H1 (cell line): ENCODE measurements around the gene ARID4B. TPM values are rescaled to one million over a fixed set of nuclear protein-coding genes. Genes with fewer than 3 reads are reported as not detected.

Experiments
- BRCA1 ChIP-seq: IDR thresholded peaks from 2 replicates; pipeline ENCODE4 v1.6.1; 2012; ENCODE audit warnings: low read depth, low read length, improper control_type of control experiment
- CBX5 ChIP-seq: fragments of 300-800, 300-1000 bp; sonication (generic); IDR thresholded peaks from 2 replicates; pipeline ENCODE4 v1.7.1; 2016; ENCODE audit warnings: antibody characterized with exemption, low read length, low read depth
- CHD2 ChIP-seq: IDR thresholded peaks from 2 replicates; pipeline ENCODE4 v1.6.1; 2012; ENCODE audit warnings: low read length, improper control_type of control experiment
- SP1 ChIP-seq: IDR thresholded peaks from 2 replicates; pipeline ENCODE4 v1.6.1; 2011; ENCODE audit warnings: low read depth, low read length
- TBP ChIP-seq: IDR thresholded peaks from 2 replicates; pipeline ENCODE4 v1.6.1; 2011; ENCODE audit warnings: low read depth, low read length, improper control_type of control experiment
- USF2 ChIP-seq: IDR thresholded peaks from 2 replicates; pipeline ENCODE4 v1.6.1; 2011; ENCODE audit warnings: low read length, improper control_type of control experiment
- polyA plus RNA-seq, 7 experiments: library from polyadenylated mRNA; depleted of rRNA in 3 of 7; stranded (reverse) in 5 of 7; unstranded in 2 of 7; fragments of >200 nt in 5 of 7; fragments of 200-250 nt in 2 of 7; gene quantifications; 1 replicate in 5 of 7; 2 replicates in 1 of 7; 4 replicates in 1 of 7; pipeline versions ENCODE4 v1.2.1 to v1.2.3, GENCODE V29; 2011 to 2013; ENCODE audit warnings: missing spikeins in 2 of 7, mixed read lengths in 2 of 7
- total RNA-seq: library from RNA; stranded (reverse); fragmentation: NEBNext Ultra II Directional; extraction: Animal tissue kit (Norgen Biotek cat#: 25700); gene quantifications from 2 replicates; pipeline ENCODE4 v1.2.1, GENCODE V29; 2021
- TF ChIP-seq, protein P1 (sequence below): fragments of 300-600 bp; sonication (generic); IDR thresholded peaks from 2 replicates; pipeline ENCODE4 v1.7.1; 2012; ENCODE audit warnings: low read length, moderate library complexity, mild to moderate bottlenecking, inconsistent platforms; ENCODE audit not compliant: insufficient replicate concordance
- TF ChIP-seq, protein P2 (sequence below): IDR thresholded peaks from 2 replicates; pipeline ENCODE4 v1.6.1; 2012; ENCODE audit warnings: inconsistent platforms

ARID4B gene
- total and polyA plus RNA-seq, 2 of the 8 experiments (the other 6 are each of a cell fraction or from before 2014, with no cell fraction given) = 5.1 to 28.8 TPM

DNA sequence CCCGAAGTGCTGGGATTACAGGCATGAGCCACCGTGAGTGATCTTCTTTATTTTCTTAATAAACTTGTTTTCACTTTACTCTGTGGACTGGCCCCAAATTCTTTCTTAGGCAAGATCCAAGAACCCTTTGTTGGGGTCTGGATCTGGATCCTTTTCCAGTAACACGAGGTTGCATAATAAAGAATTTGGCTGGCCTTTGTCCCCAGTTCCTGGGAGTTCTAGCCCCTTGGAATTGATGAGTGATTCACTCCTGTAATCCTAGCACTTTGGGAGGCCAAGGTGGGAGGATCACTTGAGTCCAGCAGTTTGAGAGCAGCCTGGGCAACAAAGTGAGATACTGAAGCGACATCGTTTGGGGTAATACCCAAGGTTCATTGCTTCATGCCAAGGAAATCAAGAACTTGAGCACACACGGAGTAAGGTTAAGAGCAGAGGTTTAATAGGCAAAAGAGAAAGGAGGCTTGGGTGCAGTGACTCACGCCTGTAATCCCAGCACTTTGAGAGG lies 197.2 kb downstream of the ARID4B start (continued):
- TF ChIP-seq CBX5 (no peak), CHD2 (no peak), TBP (no peak), SP1 (no peak), BRCA1 (no peak), USF2 (no peak)
- TF ChIP-seq, protein P1, sequence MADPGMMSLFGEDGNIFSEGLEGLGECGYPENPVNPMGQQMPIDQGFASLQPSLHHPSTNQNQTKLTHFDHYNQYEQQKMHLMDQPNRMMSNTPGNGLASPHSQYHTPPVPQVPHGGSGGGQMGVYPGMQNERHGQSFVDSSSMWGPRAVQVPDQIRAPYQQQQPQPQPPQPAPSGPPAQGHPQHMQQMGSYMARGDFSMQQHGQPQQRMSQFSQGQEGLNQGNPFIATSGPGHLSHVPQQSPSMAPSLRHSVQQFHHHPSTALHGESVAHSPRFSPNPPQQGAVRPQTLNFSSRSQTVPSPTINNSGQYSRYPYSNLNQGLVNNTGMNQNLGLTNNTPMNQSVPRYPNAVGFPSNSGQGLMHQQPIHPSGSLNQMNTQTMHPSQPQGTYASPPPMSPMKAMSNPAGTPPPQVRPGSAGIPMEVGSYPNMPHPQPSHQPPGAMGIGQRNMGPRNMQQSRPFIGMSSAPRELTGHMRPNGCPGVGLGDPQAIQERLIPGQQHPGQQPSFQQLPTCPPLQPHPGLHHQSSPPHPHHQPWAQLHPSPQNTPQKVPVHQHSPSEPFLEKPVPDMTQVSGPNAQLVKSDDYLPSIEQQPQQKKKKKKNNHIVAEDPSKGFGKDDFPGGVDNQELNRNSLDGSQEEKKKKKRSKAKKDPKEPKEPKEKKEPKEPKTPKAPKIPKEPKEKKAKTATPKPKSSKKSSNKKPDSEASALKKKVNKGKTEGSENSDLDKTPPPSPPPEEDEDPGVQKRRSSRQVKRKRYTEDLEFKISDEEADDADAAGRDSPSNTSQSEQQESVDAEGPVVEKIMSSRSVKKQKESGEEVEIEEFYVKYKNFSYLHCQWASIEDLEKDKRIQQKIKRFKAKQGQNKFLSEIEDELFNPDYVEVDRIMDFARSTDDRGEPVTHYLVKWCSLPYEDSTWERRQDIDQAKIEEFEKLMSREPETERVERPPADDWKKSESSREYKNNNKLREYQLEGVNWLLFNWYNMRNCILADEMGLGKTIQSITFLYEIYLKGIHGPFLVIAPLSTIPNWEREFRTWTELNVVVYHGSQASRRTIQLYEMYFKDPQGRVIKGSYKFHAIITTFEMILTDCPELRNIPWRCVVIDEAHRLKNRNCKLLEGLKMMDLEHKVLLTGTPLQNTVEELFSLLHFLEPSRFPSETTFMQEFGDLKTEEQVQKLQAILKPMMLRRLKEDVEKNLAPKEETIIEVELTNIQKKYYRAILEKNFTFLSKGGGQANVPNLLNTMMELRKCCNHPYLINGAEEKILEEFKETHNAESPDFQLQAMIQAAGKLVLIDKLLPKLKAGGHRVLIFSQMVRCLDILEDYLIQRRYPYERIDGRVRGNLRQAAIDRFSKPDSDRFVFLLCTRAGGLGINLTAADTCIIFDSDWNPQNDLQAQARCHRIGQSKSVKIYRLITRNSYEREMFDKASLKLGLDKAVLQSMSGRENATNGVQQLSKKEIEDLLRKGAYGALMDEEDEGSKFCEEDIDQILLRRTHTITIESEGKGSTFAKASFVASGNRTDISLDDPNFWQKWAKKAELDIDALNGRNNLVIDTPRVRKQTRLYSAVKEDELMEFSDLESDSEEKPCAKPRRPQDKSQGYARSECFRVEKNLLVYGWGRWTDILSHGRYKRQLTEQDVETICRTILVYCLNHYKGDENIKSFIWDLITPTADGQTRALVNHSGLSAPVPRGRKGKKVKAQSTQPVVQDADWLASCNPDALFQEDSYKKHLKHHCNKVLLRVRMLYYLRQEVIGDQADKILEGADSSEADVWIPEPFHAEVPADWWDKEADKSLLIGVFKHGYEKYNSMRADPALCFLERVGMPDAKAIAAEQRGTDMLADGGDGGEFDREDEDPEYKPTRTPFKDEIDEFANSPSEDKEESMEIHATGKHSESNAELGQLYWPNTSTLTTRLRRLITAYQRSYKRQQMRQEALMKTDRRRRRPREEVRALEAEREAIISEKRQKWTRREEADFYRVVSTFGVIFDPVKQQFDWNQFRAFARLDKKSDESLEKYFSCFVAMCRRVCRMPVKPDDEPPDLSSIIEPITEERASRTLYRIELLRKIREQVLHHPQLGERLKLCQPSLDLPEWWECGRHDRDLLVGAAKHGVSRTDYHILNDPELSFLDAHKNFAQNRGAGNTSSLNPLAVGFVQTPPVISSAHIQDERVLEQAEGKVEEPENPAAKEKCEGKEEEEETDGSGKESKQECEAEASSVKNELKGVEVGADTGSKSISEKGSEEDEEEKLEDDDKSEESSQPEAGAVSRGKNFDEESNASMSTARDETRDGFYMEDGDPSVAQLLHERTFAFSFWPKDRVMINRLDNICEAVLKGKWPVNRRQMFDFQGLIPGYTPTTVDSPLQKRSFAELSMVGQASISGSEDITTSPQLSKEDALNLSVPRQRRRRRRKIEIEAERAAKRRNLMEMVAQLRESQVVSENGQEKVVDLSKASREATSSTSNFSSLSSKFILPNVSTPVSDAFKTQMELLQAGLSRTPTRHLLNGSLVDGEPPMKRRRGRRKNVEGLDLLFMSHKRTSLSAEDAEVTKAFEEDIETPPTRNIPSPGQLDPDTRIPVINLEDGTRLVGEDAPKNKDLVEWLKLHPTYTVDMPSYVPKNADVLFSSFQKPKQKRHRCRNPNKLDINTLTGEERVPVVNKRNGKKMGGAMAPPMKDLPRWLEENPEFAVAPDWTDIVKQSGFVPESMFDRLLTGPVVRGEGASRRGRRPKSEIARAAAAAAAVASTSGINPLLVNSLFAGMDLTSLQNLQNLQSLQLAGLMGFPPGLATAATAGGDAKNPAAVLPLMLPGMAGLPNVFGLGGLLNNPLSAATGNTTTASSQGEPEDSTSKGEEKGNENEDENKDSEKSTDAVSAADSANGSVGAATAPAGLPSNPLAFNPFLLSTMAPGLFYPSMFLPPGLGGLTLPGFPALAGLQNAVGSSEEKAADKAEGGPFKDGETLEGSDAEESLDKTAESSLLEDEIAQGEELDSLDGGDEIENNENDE = no peak
- TF ChIP-seq, protein P2, sequence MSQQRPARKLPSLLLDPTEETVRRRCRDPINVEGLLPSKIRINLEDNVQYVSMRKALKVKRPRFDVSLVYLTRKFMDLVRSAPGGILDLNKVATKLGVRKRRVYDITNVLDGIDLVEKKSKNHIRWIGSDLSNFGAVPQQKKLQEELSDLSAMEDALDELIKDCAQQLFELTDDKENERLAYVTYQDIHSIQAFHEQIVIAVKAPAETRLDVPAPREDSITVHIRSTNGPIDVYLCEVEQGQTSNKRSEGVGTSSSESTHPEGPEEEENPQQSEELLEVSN = no peak
